Esophagus squamous epithelium (tissue), 5 donors: ENCODE measurements around the gene UAP1. TPM values are rescaled to one million over a fixed set of nuclear protein-coding genes. Genes with fewer than 3 reads are reported as not detected.

Source experiments
- DNase-seq: peaks from one replicate; lab custom pipeline; 2025; lab: John Stamatoyannopoulos, UW
- H3K27ac ChIP-seq, 4 donors: fragments of 200-600 bp; sonication (generic); one replicate each; pipeline ENCODE4 v1.5.1; 2016 to 2019; ENCODE audit warnings: mild to moderate bottlenecking in 1 of 4
- H3K27me3 ChIP-seq, 4 donors: fragments of 200-600 bp; sonication (generic); 1 replicate in 3 of 4; 2 replicates in 1 of 4; pipeline versions ENCODE4 v1.5.1 to v1.6.0; 2017 to 2021; ENCODE audit warnings: antibody characterized with exemption in 1 of 4
- H3K36me3 ChIP-seq, 3 donors: fragments of 200-600 bp; sonication (generic); one replicate each; pipeline ENCODE4 v1.5.1; 2016 to 2019
- H3K4me1 ChIP-seq, 3 donors: fragments of 200-600 bp; sonication (generic); one replicate each; pipeline ENCODE4 v1.5.1; 2017 to 2019
- H3K4me3 ChIP-seq, 4 donors: fragments of 200-600 bp; sonication (generic); 1 replicate in 3 of 4; 2 replicates in 1 of 4; pipeline ENCODE4 v1.5.1; 2016 to 2019; ENCODE audit warnings: mild to moderate bottlenecking in 2 of 4, moderate library complexity in 1 of 4
- H3K9me3 ChIP-seq, 3 donors: fragments of 200-600 bp; sonication (generic); one replicate each; pipeline ENCODE4 v1.5.1; 2016 to 2019
- CTCF ChIP-seq, 6 experiments: fragments of 450-650 bp in 4 of 6; fragments of 200-600 bp in 2 of 6; sonication (generic) in 2 of 6; IDR thresholded peaks; one replicate each; pipeline ENCODE4 v1.5.1; 2016 to 2019; ENCODE audit warnings: antibody characterized with exemption in 6 of 6, mild to moderate bottlenecking in 4 of 6, moderate library complexity in 4 of 6
- POLR2A ChIP-seq, 4 donors: fragments of 450-650 bp; IDR thresholded peaks; one replicate each; pipeline ENCODE4 v1.6.1; 2017; ENCODE audit warnings: antibody characterized with exemption in 4 of 4, mild to moderate bottlenecking in 4 of 4, moderate library complexity in 3 of 4
- WGBS, 2 donors: methylation state at CpG; one replicate each; pipeline ENCODE4 v1.1.5; 2018; 5-methylcytosine and 5-hydroxymethylcytosine counted together
- intact Hi-C: fragments of 100-400 bp; cut with DNase I; formaldehyde crosslinking; loops from one replicate; pipeline ENCODE4 v1.15.0; 2022
- total RNA-seq, 4 donors: library from RNA; depleted of rRNA; stranded (reverse); fragments of >200 nt; gene quantifications; one replicate each; pipeline ENCODE4 v1.1.0, GENCODE V29; 2016
- donor health status: DM: yes; HTN: yes; CAD: no.

Gene UAP1
- total RNA-seq, 4 donors from 2014 or later, result 36.4 to 64.3 (median 49.3) TPM

DNA sequence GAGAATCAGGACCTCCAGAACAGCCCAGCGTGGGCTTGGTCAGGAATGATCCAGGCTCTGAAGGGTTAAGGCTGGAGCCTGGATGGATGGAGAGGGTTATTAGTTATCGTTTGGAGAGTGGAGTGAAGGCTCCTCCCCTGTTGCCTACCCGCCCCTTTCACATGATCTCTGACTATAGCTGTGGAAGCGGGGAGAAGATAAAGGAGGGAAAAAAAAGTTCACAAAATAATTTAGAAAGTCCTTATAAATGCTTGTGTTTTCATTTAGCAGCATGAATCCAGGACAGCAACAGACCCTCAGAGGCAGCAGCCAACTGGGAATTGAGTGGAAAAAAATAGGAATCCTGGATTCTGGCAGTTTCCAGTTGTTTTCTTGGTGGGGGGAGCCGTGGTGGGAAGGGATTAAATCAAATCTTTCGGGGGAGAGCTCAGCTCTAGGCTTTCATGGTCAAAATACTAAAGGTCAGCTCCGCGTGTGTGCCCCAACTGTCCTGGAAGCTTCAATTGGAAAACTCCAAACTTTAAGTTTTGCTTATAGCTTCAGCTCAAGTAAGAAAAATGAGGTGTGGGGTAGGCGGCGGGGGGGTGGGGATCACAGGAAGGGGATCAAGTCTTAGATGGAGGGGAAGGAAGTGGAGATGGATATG is 70.1 kb downstream of the UAP1 start:
- intact Hi-C loops, result no loop called here
- 41 to 50% methylated on average over 9 of the region's 10 CpGs for WGBS, 2 donors
- TF ChIP-seq CTCF (IDR thresholded peaks at IDR 0.05) (no peak), POLR2A (IDR thresholded peaks at IDR 0.05) (no peak)

DNA sequence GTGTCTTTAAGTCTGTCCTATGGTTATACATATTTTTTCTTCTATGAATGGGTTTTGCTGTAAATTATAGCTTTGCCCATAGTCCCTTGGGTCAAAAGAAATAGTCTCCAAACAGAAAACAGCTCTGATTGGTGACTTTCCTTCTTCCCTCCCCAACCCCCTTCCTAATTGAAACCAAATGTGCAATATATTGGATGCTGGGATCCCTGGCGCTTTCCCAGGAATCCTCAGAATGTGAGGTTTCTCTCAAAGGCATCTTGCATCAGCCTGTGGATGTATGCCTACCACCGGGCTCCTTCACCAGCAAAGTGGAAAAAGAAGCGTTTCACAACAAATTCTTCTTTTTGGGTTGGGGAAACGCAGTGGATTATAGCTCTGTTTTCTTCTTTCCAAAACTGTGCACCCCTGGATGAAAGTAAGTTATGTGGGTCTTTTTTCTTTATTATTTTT is 70.7 kb downstream of the UAP1 start, which contains the start of gene DDR2:
DDR2 (plus strand) TSS at position 248 of the 450 bp plus-strand sequence. CDS start 86,600 bp downstream, outside the sequence.
- H3K4me1 ChIP-seq, result peaks cover 0 to 25% (median 4%) of the 10 kb centered on the region in 3 donors
- intact Hi-C loops, result no loop called here
- no peak for DNase-seq
- no peaks in the 10 kb centered on the region for H3K36me3 ChIP-seq
- WGBS, 2 donors, result 66 to 74% methylated on average over 4 of the region's 4 CpGs
- peak within 1 kb of the TSS; percentile 39 to 86 (median 84) for H3K27ac ChIP-seq
- TF ChIP-seq POLR2A (IDR thresholded peaks at IDR 0.05) (peak in 1 of 4 donors; percentile 16), CTCF (IDR thresholded peaks at IDR 0.05) (no peak)
- H3K9me3 ChIP-seq, result no peaks in the 10 kb centered on the region
- peak within 1 kb of the TSS; percentile 4 to 64 (median 42) for H3K4me3 ChIP-seq
- H3K27me3 ChIP-seq, result no peaks in the 10 kb centered on the region

More for the DNA sequence above, 70.1 kb downstream of the UAP1 start:
- peaks cover 0 to 24% (median 4%) of the 10 kb centered on the region in 3 donors for H3K4me1 ChIP-seq
- peak overlapping the region in 3 of 4 donors; percentile 41 to 64 (median 43) for H3K4me3 ChIP-seq
- no peaks in the 10 kb centered on the region for H3K9me3 ChIP-seq
- no peak for DNase-seq
- H3K27me3 ChIP-seq, result no peaks in the 10 kb centered on the region
- peak overlapping the region; percentile 39 to 86 (median 84) for H3K27ac ChIP-seq
- no peaks in the 10 kb centered on the region for H3K36me3 ChIP-seq

GRCh38 chr1:162632698-162633080 is 71.2 kb downstream of the UAP1 start:
- Histone ChIP-seq H3K4me1 (peaks cover 0 to 25% (median 4%) of the 10 kb centered on the region in 3 donors), H3K9me3 (no peaks in the 10 kb centered on the region), H3K27ac (peak overlapping the region; percentile 39 to 86 (median 84)), H3K36me3 (no peaks in the 10 kb centered on the region), H3K4me3 (peak overlapping the region; percentile 4 to 64 (median 42)), H3K27me3 (no peaks in the 10 kb centered on the region)
- no peak for DNase-seq
- intact Hi-C loops, result no loop called here
- WGBS, 2 donors, result 55 to 61% methylated on average over 4 of the region's 4 CpGs
- TF ChIP-seq CTCF (IDR thresholded peaks at IDR 0.05) (no peak), POLR2A (IDR thresholded peaks at IDR 0.05) (no peak)

DNA sequence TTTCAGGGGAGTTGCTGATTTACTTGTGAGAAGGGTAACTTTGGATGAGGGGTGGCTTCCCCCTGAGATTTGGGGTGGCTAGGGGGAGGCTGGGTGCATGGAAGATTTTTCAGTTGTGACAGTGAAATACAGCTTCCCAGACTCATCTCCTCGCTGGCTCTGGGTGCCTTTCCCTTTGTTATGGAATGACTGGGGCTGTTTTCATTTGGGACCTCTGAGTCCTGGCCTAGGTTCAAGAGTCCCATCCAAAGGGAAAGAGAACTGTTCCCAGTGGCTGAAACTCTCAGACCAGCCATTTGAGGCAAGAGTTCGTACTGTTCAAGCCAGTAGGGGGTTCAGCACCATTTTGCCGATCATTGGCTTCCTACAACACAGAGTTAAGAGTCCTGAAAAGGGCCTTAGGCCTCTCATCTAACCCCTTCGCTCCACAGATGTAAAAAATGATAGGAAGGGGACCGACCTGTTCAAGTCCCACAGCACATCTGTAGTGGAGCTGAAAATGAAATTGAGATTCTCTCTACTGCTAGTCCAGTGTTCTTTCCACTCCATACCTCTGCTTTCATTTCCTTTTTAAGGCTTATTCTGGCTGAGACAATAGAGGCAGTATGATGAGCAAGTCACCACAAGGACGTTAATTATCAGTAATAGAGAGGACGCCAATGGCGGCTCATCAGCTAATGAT is 71.7 kb downstream of the UAP1 start:
- WGBS, 2 donors, result 52 to 73% methylated on average over 7 to 8 of the region's 8 CpGs
- H3K36me3 ChIP-seq, result no peaks in the 10 kb centered on the region
- peak overlapping the region; percentile 4 to 64 (median 42) for H3K4me3 ChIP-seq
- peak overlapping the region; percentile 39 to 86 (median 84) for H3K27ac ChIP-seq
- no peaks in the 10 kb centered on the region for H3K27me3 ChIP-seq
- intact Hi-C loops, result no loop called here
- peaks cover 0 to 25% (median 4%) of the 10 kb centered on the region in 3 donors for H3K4me1 ChIP-seq
- no peaks in the 10 kb centered on the region for H3K9me3 ChIP-seq
- DNase-seq, result no peak
- TF ChIP-seq CTCF (IDR thresholded peaks at IDR 0.05) (no peak), POLR2A (IDR thresholded peaks at IDR 0.05) (peak in 1 of 4 donors; percentile 15)

DNA sequence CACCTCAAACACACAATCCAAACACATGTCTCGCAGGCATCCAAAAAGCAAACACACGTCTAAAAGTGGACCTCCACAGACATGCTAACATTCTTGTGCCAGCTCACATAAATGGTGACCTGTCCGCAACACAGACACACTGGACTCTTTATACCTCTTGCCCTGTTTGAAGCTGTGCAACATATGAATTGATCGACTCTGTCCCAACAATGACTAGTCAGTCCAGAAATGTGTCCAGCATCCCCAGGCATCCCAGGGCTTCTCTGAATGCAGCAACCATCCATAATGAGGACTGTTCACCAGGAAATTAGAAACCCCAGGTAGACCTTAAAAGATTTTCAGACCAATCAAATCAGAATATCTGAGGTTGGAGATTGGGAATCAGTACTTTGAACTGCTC is 73.9 kb downstream of the UAP1 start:
- Histone ChIP-seq H3K4me3 (peak overlapping the region in 2 of 4 donors; percentile 43 to 64), H3K36me3 (no peaks in the 10 kb centered on the region), H3K27me3 (no peaks in the 10 kb centered on the region), H3K4me1 (peaks cover 0 to 16% (median 3%) of the 10 kb centered on the region in 3 donors), H3K9me3 (no peaks in the 10 kb centered on the region), H3K27ac (peak overlapping the region in 3 of 4 donors; percentile 30 to 86 (median 85))
- WGBS, 2 donors, result 77 to 100% methylated on average over 2 to 4 of the region's 4 CpGs
- DNase-seq, result no peak
- intact Hi-C loops, result no loop called here
- TF ChIP-seq CTCF (IDR thresholded peaks at IDR 0.05), result no peak
- TF ChIP-seq POLR2A (IDR thresholded peaks at IDR 0.05), result no peak
